Subcutaneous abdominal adipose tissue (tissue), 5 donors: ENCODE data around the gene MVB12A.

Experiments used
- H3K27ac ChIP-seq: one replicate; pipeline ENCODE4 v1.7.0; 2013; ENCODE audit warnings: low read depth, mild to moderate bottlenecking, inconsistent platforms, low read length, moderate library complexity
- H3K27me3 ChIP-seq, 5 donors: one replicate each; pipeline ENCODE4 v1.7.0; 2013; ENCODE audit warnings: low read length in 5 of 5, inconsistent platforms in 1 of 5; ENCODE audit not compliant: control insufficient read depth in 5 of 5, insufficient read depth in 4 of 5
- H3K36me3 ChIP-seq, 5 donors: one replicate each; pipeline ENCODE4 v1.7.0; 2013; ENCODE audit warnings: low read length in 5 of 5; ENCODE audit not compliant: control insufficient read depth in 5 of 5, insufficient read depth in 5 of 5
- H3K4me1 ChIP-seq, 5 donors: one replicate each; pipeline ENCODE4 v1.7.0; 2013; ENCODE audit warnings: low read length in 5 of 5, mild to moderate bottlenecking in 3 of 5, moderate library complexity in 1 of 5; ENCODE audit not compliant: control insufficient read depth in 5 of 5, insufficient read depth in 5 of 5
- H3K4me3 ChIP-seq, 5 donors: one replicate each; pipeline ENCODE4 v1.7.0; 2013; ENCODE audit warnings: low read length in 5 of 5, low read depth in 1 of 5
- H3K9ac ChIP-seq, 5 donors: one replicate each; pipeline ENCODE4 v1.7.0; 2013; ENCODE audit warnings: low read length in 5 of 5, mild to moderate bottlenecking in 4 of 5, moderate library complexity in 3 of 5
- H3K9me3 ChIP-seq, 5 donors: one replicate each; pipeline ENCODE4 v1.7.0; 2013; ENCODE audit warnings: low read length in 5 of 5; ENCODE audit not compliant: control insufficient read depth in 5 of 5
- donor health status: healthy.
- donor health status: healthy.
- donor health status: healthy.
- donor health status: healthy.
- donor health status: healthy.

MVB12A gene

GRCh38 chr19:17436874-17437267, 17.0 kb downstream of the MVB12A start:
- H3K36me3 ChIP-seq: peaks cover 0 to 4% (median 0%) of the 10 kb centered on the region in 5 donors
- H3K9me3 ChIP-seq: peaks cover 0 to 9% (median 5%) of the 10 kb centered on the region in 5 donors
- peaks cover 0 to 4% (median 0%) of the 10 kb centered on the region in 5 donors for H3K4me1 ChIP-seq
- H3K27ac ChIP-seq: no peak overlapping the region
- H3K27me3 ChIP-seq: no peaks in the 10 kb centered on the region
- H3K9ac ChIP-seq: no peak overlapping the region
- no peak overlapping the region for H3K4me3 ChIP-seq

- Histone ChIP-seq H3K27me3 (no peaks in the 10 kb centered on the region), H3K9me3 (peaks cover 0 to 5% (median 3%) of the 10 kb centered on the region in 5 donors), H3K9ac (no peak overlapping the region), H3K4me1 (peaks cover 0 to 4% (median 0%) of the 10 kb centered on the region in 5 donors), H3K4me3 (no peak overlapping the region), H3K27ac (no peak overlapping the region), H3K36me3 (peaks cover 0 to under 1% (median 0%) of the 10 kb centered on the region in 5 donors)
These were observed 21.6 kb downstream of the MVB12A start for GRCh38 chr19:17441241-17442021.

DNA sequence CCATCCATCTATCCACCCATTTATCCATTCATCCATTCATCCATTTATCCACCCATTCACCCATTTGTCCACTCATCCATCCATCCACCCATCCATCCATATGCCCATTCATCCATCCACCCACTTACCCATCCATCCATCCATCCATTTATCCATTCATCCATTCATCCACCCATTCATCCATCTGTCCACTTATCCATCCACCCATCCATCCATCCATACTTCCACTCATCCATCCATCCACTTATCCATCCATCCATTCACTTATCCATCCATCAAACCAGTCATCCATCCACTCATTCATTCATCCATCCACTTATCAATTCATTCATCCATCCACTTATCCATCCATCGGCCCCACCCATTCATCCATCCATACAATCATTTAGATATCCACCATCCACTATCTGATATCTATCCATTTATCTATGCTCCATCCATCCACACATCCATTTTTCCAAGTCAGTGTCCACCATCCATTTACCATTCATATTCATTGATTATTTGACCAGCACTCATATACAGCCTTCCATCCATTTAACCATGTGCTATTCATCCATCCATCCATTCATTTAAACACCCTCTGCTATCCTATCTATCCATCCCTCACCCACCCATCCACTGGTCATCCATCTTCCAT, 25.8 kb downstream of the MVB12A start:
- H3K9me3 ChIP-seq: peaks cover 0 to 5% (median 3%) of the 10 kb centered on the region in 5 donors
- H3K4me3 ChIP-seq: no peak overlapping the region
- no peaks in the 10 kb centered on the region for H3K27me3 ChIP-seq
- H3K4me1 ChIP-seq: peaks cover 0 to 11% (median 4%) of the 10 kb centered on the region in 5 donors
- no peak overlapping the region for H3K27ac ChIP-seq
- H3K9ac ChIP-seq: no peak overlapping the region
- H3K36me3 ChIP-seq: no peaks in the 10 kb centered on the region

GRCh38 chr19:17447704-17448130, 27.9 kb downstream of the MVB12A start:
- Histone ChIP-seq H3K4me3 (peak overlapping the region in 3 of 5 donors; percentile 12 to 59 (median 48)), H3K36me3 (no peaks in the 10 kb centered on the region), H3K27me3 (no peaks in the 10 kb centered on the region), H3K9ac (peak overlapping the region in 1 of 5 donors; percentile 16), H3K9me3 (no peaks in the 10 kb centered on the region), H3K4me1 (peaks cover 0 to 11% (median 4%) of the 10 kb centered on the region in 5 donors), H3K27ac (no peak overlapping the region)

DNA sequence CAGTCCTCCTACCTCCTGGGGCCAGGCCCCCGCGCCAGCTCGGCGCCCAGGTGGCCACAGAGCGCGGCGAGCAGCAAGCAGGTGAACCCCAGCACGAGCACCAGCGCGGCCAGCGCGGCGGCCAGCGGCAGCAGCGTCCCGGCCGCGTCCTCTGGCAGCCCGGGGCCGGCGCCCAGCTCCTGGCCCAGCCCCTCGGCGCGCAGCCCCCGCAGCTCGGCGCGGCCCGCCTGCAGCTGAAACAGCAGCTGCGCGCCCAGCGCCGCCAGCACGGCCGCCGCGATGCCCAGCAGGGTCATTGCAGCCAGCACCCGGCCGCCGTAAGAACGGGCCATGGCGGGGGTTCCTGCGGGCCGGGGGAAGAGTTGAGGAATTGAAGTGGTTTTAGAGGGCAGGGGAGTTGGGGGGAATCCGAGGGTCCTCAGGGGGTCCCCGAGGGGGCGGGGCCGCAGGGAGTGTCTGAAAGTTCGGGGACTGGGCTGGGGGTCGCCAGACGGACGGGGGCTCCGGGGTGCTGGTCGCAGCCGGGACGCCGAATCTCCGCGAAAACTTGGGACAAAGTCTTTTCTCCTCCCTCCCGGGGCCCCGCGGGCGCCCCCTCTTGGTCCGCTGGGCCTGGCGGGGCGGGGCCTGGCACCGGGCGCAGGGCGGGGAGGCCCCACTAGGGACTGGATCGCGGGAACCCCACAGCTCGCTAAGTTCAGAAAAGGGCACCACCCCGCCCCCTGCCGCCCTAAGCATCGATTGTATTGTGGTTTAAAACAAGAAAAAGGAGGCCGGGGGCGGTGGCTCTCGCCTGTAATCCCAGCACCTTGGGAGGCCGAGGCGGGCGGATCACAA, 28.5 kb downstream of the MVB12A start, which contains the start of gene TMEM221:
TSS of gene TMEM221 (minus strand) at position 538 of the 837 bp plus-strand sequence. CDS start at position 332, 206 bp downstream.
- H3K9me3 ChIP-seq: no peaks in the 10 kb centered on the region
- H3K27me3 ChIP-seq: no peaks in the 10 kb centered on the region
- peak within 1 kb of the TSS in 4 of 5 donors; percentile 12 to 59 (median 32) for H3K4me3 ChIP-seq
- H3K4me1 ChIP-seq: peaks cover 0 to 14% (median 4%) of the 10 kb centered on the region in 5 donors
- H3K9ac ChIP-seq: peak within 1 kb of the TSS in 3 of 5 donors; percentile 16 to 30 (median 20)
- no peaks in the 10 kb centered on the region for H3K36me3 ChIP-seq
- no peak within 1 kb of the TSS for H3K27ac ChIP-seq

DNA sequence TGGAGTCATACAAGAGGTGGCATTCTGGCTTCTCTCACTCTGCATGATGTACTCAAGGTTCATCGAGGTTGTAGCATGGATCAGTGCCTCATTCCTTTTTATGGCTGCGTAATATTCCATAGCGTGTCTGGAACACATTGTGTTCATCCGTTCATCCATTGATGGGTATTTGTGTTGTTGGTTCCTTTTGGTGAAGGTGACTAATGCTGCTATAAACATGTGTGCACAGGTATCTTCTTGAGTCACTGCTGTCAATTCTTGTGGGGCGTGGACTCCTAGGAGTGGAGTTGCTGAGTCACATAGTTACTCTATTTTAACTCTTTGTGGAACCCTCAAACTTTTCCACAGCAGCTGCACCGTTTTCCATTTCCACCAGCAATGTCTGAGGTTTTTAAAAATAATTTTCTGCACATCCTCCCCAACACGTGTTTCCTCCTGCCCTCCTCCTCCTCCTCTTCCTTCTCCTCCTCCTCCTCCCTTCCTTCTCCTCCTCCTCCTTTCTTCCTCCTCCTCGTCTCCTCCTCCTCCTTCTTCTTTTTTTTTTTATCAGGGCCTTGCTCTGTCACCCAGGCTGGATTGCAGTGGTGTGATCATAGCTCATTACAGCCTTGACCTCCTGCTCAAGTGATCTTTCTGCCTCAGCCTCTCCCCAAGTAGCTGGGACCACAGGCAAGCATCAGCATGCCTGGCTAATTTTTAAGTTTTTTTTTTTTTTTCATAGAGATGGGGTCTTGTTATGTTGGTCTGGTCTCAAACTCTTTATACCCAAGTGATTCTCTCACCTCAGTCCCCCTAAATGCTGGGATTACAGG, 30.6 kb downstream of the MVB12A start:
- Histone ChIP-seq H3K9me3 (no peaks in the 10 kb centered on the region), H3K9ac (no peak overlapping the region), H3K27ac (no peak overlapping the region), H3K27me3 (peaks cover 6 to 9% (median 7%) of the 10 kb centered on the region in 5 donors), H3K36me3 (no peaks in the 10 kb centered on the region), H3K4me1 (peaks cover 0 to 17% (median 4%) of the 10 kb centered on the region in 5 donors), H3K4me3 (no peak overlapping the region)

- H3K36me3 ChIP-seq: no peaks in the 10 kb centered on the region
- H3K9ac ChIP-seq: no peak overlapping the region
- H3K4me3 ChIP-seq: no peak overlapping the region
- no peak overlapping the region for H3K27ac ChIP-seq
- H3K4me1 ChIP-seq: peaks cover 0 to 22% (median 9%) of the 10 kb centered on the region in 5 donors
- peaks cover 6 to 21% (median 11%) of the 10 kb centered on the region in 5 donors for H3K27me3 ChIP-seq
- H3K9me3 ChIP-seq: no peaks in the 10 kb centered on the region
These were observed 32.0 kb downstream of the MVB12A start for GRCh38 chr19:17451820-17452219.

- no peak overlapping the region for H3K27ac ChIP-seq
- no peaks in the 10 kb centered on the region for H3K36me3 ChIP-seq
- peaks cover 0 to 10% (median 5%) of the 10 kb centered on the region in 5 donors for H3K4me1 ChIP-seq
- H3K4me3 ChIP-seq: no peak overlapping the region
- no peaks in the 10 kb centered on the region for H3K9me3 ChIP-seq
- H3K9ac ChIP-seq: peak overlapping the region in 1 of 5 donors; percentile 32
- H3K27me3 ChIP-seq: peaks cover 6 to 21% (median 11%) of the 10 kb centered on the region in 5 donors
These were observed 34.8 kb downstream of the MVB12A start for GRCh38 chr19:17454576-17455071.
